ENCODE measurements around the gene AAR2.

DNA sequence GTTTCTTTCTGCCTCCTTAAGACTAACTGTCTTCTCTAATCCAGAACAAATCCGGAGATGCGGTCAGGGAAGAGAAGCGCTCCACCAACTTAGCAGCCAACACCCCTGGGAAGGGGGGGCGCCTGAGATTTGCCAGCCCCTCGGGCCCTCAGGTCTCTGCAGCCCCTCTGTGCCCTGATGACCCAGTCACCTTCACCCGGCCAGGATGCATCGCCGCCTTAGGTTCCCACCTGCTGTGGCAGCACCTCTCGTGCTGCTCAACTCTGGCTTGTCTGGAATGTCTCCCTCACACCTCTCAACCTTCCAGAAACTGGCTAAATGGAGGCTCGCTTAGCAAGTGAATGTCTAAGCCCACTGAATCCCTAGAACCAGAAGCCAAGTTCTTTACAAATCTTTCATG, 28.0 kb upstream of the AAR2 start:
- TF ChIP-seq, protein P1, sequence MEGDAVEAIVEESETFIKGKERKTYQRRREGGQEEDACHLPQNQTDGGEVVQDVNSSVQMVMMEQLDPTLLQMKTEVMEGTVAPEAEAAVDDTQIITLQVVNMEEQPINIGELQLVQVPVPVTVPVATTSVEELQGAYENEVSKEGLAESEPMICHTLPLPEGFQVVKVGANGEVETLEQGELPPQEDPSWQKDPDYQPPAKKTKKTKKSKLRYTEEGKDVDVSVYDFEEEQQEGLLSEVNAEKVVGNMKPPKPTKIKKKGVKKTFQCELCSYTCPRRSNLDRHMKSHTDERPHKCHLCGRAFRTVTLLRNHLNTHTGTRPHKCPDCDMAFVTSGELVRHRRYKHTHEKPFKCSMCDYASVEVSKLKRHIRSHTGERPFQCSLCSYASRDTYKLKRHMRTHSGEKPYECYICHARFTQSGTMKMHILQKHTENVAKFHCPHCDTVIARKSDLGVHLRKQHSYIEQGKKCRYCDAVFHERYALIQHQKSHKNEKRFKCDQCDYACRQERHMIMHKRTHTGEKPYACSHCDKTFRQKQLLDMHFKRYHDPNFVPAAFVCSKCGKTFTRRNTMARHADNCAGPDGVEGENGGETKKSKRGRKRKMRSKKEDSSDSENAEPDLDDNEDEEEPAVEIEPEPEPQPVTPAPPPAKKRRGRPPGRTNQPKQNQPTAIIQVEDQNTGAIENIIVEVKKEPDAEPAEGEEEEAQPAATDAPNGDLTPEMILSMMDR (IDR thresholded peaks at IDR 0.05): no peak
- TF ChIP-seq EP300 (IDR thresholded peaks at IDR 0.05; ENCODE audit: low read depth) (no peak), POLR2A (IDR thresholded peaks at IDR 0.05) (no peak), POLR2AphosphoS5 (IDR thresholded peaks at IDR 0.05) (no peak)

Data from transverse colon (tissue), 4 donors.